ENCODE measurements around the gene MBNL2. TPM values are rescaled to one million over a fixed set of nuclear protein-coding genes. Genes with fewer than 3 reads are reported as not detected.

MBNL2 gene
- total and polyA plus RNA-seq, 4 experiments from 2014 or later: 20.1 to 36.2 (median 28.3) TPM

- Mint-ChIP-seq H3K4me3 (no peak overlapping the region), H3K9me3 (no peaks in the 10 kb centered on the region), H3K36me3 (peaks cover 0 to 7% of the 10 kb centered on the region in 2 donors), H3K27me3 (no peaks in the 10 kb centered on the region), H3K27ac (no peak overlapping the region), H3K4me1 (peaks cover 20 to 23% (median 20%) of the 10 kb centered on the region in 4 donors)
- no peak overlapping the region for H3K4me3 ChIP-seq (ENCODE audit: low read length in 2 of 2)
- H3K4me1 ChIP-seq (ENCODE audit: insufficient read depth, low read length): peaks cover 35% of the 10 kb centered on the region
- DNase-seq: no peak
- H3K27ac ChIP-seq (ENCODE audit: low read depth, low read length): no peak overlapping the region
- ChIA-PET CTCF (ENCODE audit: partially characterized antibody) (interaction anchor here (1.3 kb wide), 1 partner anchor 11 kb away, joined by 3 read pairs; no protein-coding TSS in a partner anchor), POLR2A (ENCODE audit: partially characterized antibody) (interaction anchor here (0.7 kb wide), 1 partner anchor 212 kb away, joined by 3 read pairs; no protein-coding TSS in a partner anchor)
- H3K36me3 ChIP-seq (ENCODE audit: insufficient read depth, low read length): no peaks in the 10 kb centered on the region
- intact Hi-C loops (cut with micrococcal nuclease): loop anchor here (10.0 kb wide), 1 partner anchor 1136 kb away; the partner anchor contains the start of gene STK24
- H3K27me3 ChIP-seq (ENCODE audit: insufficient read depth, low read length): no peaks in the 10 kb centered on the region
- no peaks in the 10 kb centered on the region for H3K9me3 ChIP-seq (ENCODE audit: control insufficient read depth in 1 of 2, low read length in 2 of 2)
These were observed 216.9 kb downstream of the MBNL2 start for GRCh38 chr13:97438856-97439595.

- H3K27ac ChIP-seq (ENCODE audit: low read depth, low read length): no peak overlapping the region
- peaks cover 28% of the 10 kb centered on the region for H3K4me1 ChIP-seq (ENCODE audit: insufficient read depth, low read length)
- intact Hi-C loops (cut with micrococcal nuclease): no loop called here
- no peak for DNase-seq
- no peaks in the 10 kb centered on the region for H3K36me3 ChIP-seq (ENCODE audit: insufficient read depth, low read length)
- H3K27me3 ChIP-seq (ENCODE audit: insufficient read depth, low read length): no peaks in the 10 kb centered on the region
- peaks cover 13 to 16% (median 15%) of the 10 kb centered on the region in 4 donors for H3K4me1 Mint-ChIP-seq
- peaks cover 0 to 4% of the 10 kb centered on the region in 2 donors for H3K36me3 Mint-ChIP-seq
- no peaks in the 10 kb centered on the region for H3K9me3 Mint-ChIP-seq
- POLR2A ChIA-PET (ENCODE audit: partially characterized antibody): no interaction called here
- H3K4me3 Mint-ChIP-seq: no peak overlapping the region
- no peak overlapping the region for H3K27ac Mint-ChIP-seq
- no peaks in the 10 kb centered on the region for H3K27me3 Mint-ChIP-seq
- no peaks in the 10 kb centered on the region for H3K9me3 ChIP-seq (ENCODE audit: control insufficient read depth in 1 of 2, low read length in 2 of 2)
- H3K4me3 ChIP-seq (ENCODE audit: low read length in 2 of 2): no peak overlapping the region
- CTCF ChIA-PET (ENCODE audit: partially characterized antibody): interaction anchor here (1.3 kb wide), 1 partner anchor 9 kb away, joined by 3 read pairs; no protein-coding TSS in a partner anchor
These were observed 218.6 kb downstream of the MBNL2 start for GRCh38 chr13:97440598-97441170.

- no peak overlapping the region for H3K4me3 ChIP-seq (ENCODE audit: low read length in 2 of 2)
- Mint-ChIP-seq H3K4me1 (peaks cover 6 to 12% (median 9%) of the 10 kb centered on the region in 4 donors), H3K27me3 (no peaks in the 10 kb centered on the region), H3K9me3 (no peaks in the 10 kb centered on the region), H3K36me3 (peaks cover 3 to 4% of the 10 kb centered on the region in 2 donors), H3K27ac (no peak overlapping the region), H3K4me3 (no peak overlapping the region)
- CTCF ChIA-PET (ENCODE audit: partially characterized antibody): no interaction called here
- peaks cover 21% of the 10 kb centered on the region for H3K4me1 ChIP-seq (ENCODE audit: insufficient read depth, low read length)
- H3K27me3 ChIP-seq (ENCODE audit: insufficient read depth, low read length): no peaks in the 10 kb centered on the region
- DNase-seq: no peak
- POLR2A ChIA-PET (ENCODE audit: partially characterized antibody): no interaction called here
- no peak overlapping the region for H3K27ac ChIP-seq (ENCODE audit: low read depth, low read length)
- no peaks in the 10 kb centered on the region for H3K36me3 ChIP-seq (ENCODE audit: insufficient read depth, low read length)
- intact Hi-C loops (cut with micrococcal nuclease): no loop called here
- no peaks in the 10 kb centered on the region for H3K9me3 ChIP-seq (ENCODE audit: control insufficient read depth in 1 of 2, low read length in 2 of 2)
These were observed 219.2 kb downstream of the MBNL2 start for GRCh38 chr13:97441368-97441767.

Other genes with a start within 250 kb of the MBNL2 start
- not detected for gene OXGR1, start 227.9 kb upstream of the MBNL2 start, total RNA-seq
- not detected for gene OXGR1, start 227.9 kb upstream of the MBNL2 start, polyA plus RNA-seq
- gene RAP2A, start 211.8 kb downstream of the MBNL2 start, total RNA-seq: 10 to 100 TPM; 21.5 to 24.0 TPM
- gene RAP2A, start 211.8 kb downstream of the MBNL2 start, polyA plus RNA-seq: 1 to 10 TPM; 1.7 to 3.9 TPM

Measured in CD4-positive, alpha-beta memory T cell (primary cell).